Stimulated activated effector memory CD8-positive, alpha-beta T cell treated with anti-CD3 and anti-CD28 coated beads, Interleukin-12 subunit alpha, Interleukin-12 subunit beta, amount 100 ng/mL, for 72 hours (primary cell): ENCODE results near the gene LETMD1.
"Not testable (repeated sequence)": the region's sequence is repeated elsewhere in the genome, so short reads cannot be mapped to it uniquely, and the experiment has no call there.

Experiments
- ATAC-seq: fragments of 150-1000 bp; cut with Tn5 transposase; 2 replicates; pipeline ENCODE4 v1.10.0; 2021
- DNase-seq, 2 donors: peaks; one replicate each; pipeline ENCODE4 v3.0.0; 2021 to 2022; ENCODE audit warnings: low spot score in 2 of 2
- H3K27ac Mint-ChIP-seq: one replicate; pipeline ENCODE4 v1.8.0; 2022; ENCODE audit warnings: mild to moderate bottlenecking, mixed read lengths
- H3K36me3 Mint-ChIP-seq: one replicate; pipeline ENCODE4 v1.8.0; 2022; ENCODE audit warnings: mild to moderate bottlenecking, mixed read lengths
- H3K4me1 Mint-ChIP-seq: one replicate; pipeline ENCODE4 v1.8.0; 2022; ENCODE audit warnings: mixed read lengths
- H3K4me3 Mint-ChIP-seq: one replicate; pipeline ENCODE4 v1.8.0; 2022; ENCODE audit warnings: mild to moderate bottlenecking, mixed read lengths
- H3K9me3 Mint-ChIP-seq: one replicate; pipeline ENCODE4 v1.8.0; 2022; ENCODE audit warnings: mixed read lengths

LETMD1 gene

GRCh38 chr12:51051787-51052186 lies 3.7 kb downstream of the LETMD1 start:
- no peak for DNase-seq
- Mint-ChIP-seq H3K36me3 (peaks cover 87% of the 10 kb centered on the region), H3K9me3 (no peaks in the 10 kb centered on the region), H3K4me1 (peaks cover 21% of the 10 kb centered on the region), H3K27ac (peak overlapping the region; percentile 5), H3K4me3 (no peak overlapping the region)
- ATAC-seq: no peak

DNA sequence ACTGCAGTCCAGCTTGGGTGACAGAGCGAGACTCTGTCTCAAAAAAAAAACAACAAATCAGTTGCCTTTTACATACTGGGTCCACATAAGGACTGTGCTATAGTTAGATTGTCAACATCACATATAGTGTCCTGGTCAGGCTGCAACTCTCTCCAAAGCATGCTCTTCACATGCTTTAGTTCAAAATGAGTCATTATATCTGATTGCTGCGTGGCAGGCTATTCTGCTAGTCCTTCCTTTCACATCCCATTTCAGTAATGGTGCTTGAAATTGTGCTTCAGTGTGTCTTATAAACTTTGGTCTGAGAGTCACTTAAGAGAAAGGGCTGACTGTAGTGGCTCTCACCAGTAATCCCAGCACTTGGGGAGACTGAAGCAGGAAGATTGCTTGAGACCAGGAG lies 6.9 kb downstream of the LETMD1 start:
- no peak for DNase-seq
- no peak for ATAC-seq
- H3K36me3 Mint-ChIP-seq: peaks cover 100% of the 10 kb centered on the region
- no peak overlapping the region for H3K27ac Mint-ChIP-seq
- H3K4me1 Mint-ChIP-seq: peaks cover 6% of the 10 kb centered on the region
- H3K4me3 Mint-ChIP-seq: no peak overlapping the region
- no peaks in the 10 kb centered on the region for H3K9me3 Mint-ChIP-seq

DNA sequence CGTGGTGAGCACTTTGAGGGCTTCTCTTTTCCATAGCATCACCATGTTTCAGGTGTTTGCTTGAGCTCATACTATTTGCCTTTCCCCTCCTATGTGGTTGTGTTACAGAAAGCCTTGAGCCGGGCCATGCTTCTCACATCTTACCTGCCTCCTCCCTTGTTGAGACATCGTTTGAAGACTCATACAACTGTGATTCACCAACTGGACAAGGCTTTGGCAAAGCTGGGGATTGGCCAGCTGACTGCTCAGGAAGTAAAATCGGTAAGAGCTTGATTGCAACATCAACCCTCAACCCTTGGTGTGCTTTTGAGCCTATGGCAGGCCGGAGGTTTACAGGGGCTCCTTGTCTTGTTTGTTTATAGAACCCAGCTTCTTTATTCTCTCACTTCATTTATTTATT lies 8.1 kb downstream of the LETMD1 start:
- Mint-ChIP-seq H3K27ac (no peak overlapping the region), H3K4me3 (no peak overlapping the region), H3K4me1 (peaks cover 6% of the 10 kb centered on the region), H3K9me3 (no peaks in the 10 kb centered on the region), H3K36me3 (peaks cover 100% of the 10 kb centered on the region)
- ATAC-seq (no peak), DNase-seq (no peak)

DNA sequence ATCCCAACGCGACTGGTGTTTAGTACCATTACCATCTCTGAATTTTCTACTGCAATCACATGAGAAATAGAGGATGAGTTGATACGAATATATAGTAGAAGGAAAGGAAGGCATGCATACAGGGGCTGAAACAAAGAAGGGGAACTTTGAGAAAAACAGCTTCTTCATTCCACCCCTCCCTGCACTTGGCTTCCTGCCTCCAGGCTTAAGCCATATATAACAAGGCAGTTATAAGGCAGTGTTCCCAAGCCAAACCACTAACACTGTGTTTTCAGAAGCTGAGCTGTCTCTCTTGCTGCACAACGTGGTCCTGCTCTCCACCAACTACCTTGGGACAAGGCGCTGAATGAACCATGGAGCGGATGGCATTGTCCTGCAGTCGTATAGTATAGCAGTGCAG lies 11.0 kb downstream of the LETMD1 start:
- ATAC-seq (no peak), DNase-seq (no peak)
- Mint-ChIP-seq H3K36me3 (peaks cover 99% of the 10 kb centered on the region), H3K9me3 (no peaks in the 10 kb centered on the region), H3K4me1 (no peaks in the 10 kb centered on the region), H3K27ac (peak overlapping the region; percentile 59), H3K4me3 (no peak overlapping the region)

DNA sequence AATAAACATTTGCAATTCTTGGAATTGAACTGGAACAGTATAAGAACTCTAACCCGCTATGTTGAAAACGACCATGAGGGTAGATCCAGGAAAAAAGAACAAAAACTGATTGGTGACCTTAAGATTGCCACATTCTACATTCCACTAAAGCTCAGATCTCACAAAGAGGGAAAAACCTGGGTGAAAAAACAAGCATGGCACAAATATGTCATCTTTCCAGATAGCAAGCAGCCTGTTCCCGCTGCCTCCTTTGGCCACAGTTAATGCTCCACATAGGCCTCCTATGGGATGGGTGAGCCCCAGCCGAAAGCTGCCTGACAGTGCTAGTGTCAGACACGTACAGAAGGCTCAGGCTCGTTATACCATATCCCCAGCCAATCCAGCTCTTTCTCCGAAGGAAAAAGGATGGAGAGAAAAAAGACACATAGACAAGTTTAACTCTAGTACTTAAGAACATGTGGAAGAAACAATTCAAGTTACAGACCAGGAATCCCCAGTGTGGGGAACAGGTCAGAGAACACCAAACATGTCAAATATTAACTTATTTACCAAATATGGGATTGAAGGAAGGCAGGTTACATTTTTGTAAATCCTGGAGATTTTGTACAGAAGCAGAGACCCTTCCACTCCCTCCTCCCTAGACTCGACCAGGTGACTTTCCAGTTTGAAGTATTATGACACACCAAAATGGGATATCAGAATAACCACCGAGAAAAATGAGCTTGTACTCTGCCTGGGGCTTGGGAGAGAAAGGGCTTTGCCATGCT lies 14.7 kb downstream of the LETMD1 start:
- H3K36me3 Mint-ChIP-seq: peaks cover 98% of the 10 kb centered on the region
- peak overlapping the region; percentile 78 for H3K27ac Mint-ChIP-seq
- H3K4me3 Mint-ChIP-seq: no peak overlapping the region
- H3K9me3 Mint-ChIP-seq: no peaks in the 10 kb centered on the region
- DNase-seq: no peak
- peaks cover 3% of the 10 kb centered on the region for H3K4me1 Mint-ChIP-seq
- no peak for ATAC-seq

GRCh38 chr12:51065530-51065929 lies 17.4 kb downstream of the LETMD1 start:
- no peak for ATAC-seq
- H3K4me1 Mint-ChIP-seq: peaks cover 6% of the 10 kb centered on the region
- H3K36me3 Mint-ChIP-seq: peaks cover 96% of the 10 kb centered on the region
- no peak overlapping the region for H3K27ac Mint-ChIP-seq
- H3K9me3 Mint-ChIP-seq: no peaks in the 10 kb centered on the region
- no peak for DNase-seq
- no peak overlapping the region for H3K4me3 Mint-ChIP-seq

DNA sequence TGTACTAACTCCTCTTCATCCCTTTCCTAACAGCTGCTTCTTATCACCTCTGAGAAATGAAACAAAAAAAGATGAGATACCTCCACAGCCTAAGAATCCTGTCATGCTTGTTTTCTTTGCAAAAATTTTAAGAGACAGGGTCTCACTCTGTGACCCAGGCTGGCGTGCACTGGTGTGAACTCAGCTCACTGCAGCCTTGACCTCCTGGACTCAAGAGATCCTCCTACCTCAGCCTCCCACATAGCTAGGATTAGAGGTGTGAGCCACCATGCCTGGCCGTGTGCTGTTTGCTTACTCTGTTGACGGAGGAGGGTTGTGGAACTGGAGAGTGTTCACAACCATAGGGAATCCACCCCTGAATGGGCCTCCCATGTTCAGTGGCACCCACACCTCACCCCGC lies 19.1 kb downstream of the LETMD1 start:
- H3K4me1 Mint-ChIP-seq: peaks cover 6% of the 10 kb centered on the region
- no peak overlapping the region for H3K4me3 Mint-ChIP-seq
- H3K36me3 Mint-ChIP-seq: peaks cover 96% of the 10 kb centered on the region
- peak overlapping the region; percentile 60 for H3K27ac Mint-ChIP-seq
- ATAC-seq (no peak), DNase-seq (no peak)
- no peaks in the 10 kb centered on the region for H3K9me3 Mint-ChIP-seq

- H3K36me3 Mint-ChIP-seq: peaks cover 96% of the 10 kb centered on the region
- H3K4me3 Mint-ChIP-seq: no peak overlapping the region
- no peaks in the 10 kb centered on the region for H3K9me3 Mint-ChIP-seq
- H3K27ac Mint-ChIP-seq: peak overlapping the region; percentile 60
- H3K4me1 Mint-ChIP-seq: peaks cover 6% of the 10 kb centered on the region
- no peak for DNase-seq
- no peak for ATAC-seq
Observed at GRCh38 chr12:51067771-51068170, 19.6 kb downstream of the LETMD1 start.

DNA sequence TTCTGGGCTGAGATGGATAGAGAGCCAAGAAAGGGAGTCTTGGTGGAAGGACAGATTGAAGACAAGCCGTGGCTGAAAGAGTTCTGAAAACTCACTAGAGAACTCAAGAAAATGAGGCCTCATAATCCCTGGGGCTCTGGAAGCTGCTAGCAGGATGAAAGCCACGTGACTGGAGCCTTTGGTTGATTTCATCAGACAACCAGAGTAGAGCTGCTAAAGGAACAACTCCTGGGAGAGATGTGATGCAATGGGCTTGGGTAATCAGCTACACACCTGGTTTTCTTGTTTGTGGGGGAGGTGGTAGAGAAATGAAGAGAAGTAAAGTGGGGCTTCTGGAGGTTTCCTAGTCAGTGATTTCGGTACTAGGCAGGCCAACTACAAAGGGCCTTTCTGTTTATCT lies 21.9 kb downstream of the LETMD1 start:
- DNase-seq (no peak), ATAC-seq (no peak)
- H3K9me3 Mint-ChIP-seq: no peaks in the 10 kb centered on the region
- H3K4me3 Mint-ChIP-seq: no peak overlapping the region
- peaks cover 6% of the 10 kb centered on the region for H3K4me1 Mint-ChIP-seq
- peak overlapping the region; percentile 11 for H3K27ac Mint-ChIP-seq
- H3K36me3 Mint-ChIP-seq: peaks cover 95% of the 10 kb centered on the region

DNA sequence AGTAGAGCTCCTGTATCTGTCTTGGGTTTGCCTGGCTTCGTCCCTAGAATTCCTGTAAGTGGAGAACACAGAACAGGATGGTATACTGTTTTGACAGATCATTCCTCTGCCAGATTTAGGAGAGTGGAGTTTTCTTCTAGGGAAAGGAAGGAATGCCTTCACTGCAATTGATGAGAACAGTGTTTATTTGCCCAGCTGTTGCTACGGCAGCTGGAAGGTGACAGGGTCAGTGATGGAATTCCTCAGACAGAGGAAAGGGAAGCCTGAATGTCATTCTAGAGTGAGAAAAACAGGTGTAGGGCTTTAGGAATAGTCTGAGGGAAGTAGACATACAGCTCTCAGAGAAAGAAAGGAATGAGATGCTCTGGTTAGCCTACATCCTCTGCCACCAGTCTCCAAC lies 23.5 kb downstream of the LETMD1 start:
- Mint-ChIP-seq H3K4me1 (peaks cover 16% of the 10 kb centered on the region), H3K36me3 (peaks cover 79% of the 10 kb centered on the region), H3K9me3 (no peaks in the 10 kb centered on the region), H3K27ac (no peak overlapping the region), H3K4me3 (no peak overlapping the region)
- no peak for DNase-seq
- no peak for ATAC-seq

DNA sequence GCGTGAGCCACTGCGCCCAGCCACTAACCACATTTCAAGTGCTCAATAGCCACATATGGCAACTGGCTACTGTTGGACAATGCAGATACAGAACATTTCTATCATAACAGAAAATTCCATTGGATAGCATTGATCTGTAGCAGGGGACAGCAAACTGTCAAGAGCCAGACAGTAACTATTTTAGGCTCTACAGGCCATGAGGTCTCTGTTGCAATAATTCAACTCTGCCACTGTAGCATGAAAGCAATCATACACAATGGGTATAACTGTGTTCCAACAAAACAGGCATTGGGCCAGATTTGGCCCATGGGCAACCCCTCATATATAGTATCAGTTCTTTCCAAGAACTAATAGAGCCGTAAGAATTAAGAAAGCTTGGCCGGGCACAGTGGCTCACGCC lies 27.3 kb downstream of the LETMD1 start:
- Mint-ChIP-seq H3K36me3 (peaks cover 51% of the 10 kb centered on the region), H3K4me3 (no peak overlapping the region), H3K9me3 (no peaks in the 10 kb centered on the region), H3K4me1 (peaks cover 19% of the 10 kb centered on the region), H3K27ac (no peak overlapping the region)
- ATAC-seq (no peak), DNase-seq (no peak)

DNA sequence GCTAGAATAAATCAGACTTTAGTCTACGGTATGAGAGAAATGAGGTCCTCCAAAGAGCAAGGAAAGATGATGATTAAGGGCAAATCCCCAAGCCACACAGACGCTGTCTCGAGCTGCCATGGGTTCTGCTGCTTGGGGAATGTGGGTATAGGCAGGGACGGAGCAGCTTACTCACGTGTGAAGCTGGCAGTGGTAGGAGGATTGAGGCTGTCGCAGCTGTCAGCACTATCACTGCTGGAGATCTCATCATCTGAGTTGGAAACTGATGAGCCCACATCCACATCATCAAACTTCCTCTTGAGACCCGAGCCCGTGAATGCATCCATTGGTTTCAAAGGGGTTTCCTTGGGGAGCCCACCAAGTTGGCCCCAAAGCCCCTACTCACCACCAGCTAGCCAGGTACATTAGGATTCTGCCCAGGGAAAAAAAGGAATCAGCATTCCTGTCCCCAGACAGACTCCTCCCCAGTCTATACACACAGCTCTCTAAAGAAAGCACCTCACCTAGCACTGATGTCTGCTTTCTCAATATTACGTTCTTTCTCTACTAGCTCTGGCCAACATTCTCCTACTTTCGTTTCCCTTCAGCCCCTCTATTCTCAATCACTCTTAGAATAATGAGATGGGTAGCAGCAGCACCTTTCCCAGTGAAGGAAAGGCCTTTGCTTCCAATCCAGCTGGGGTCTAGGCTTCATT lies 28.3 kb downstream of the LETMD1 start:
- no peak overlapping the region for H3K4me3 Mint-ChIP-seq
- peak overlapping the region; percentile 43 for H3K27ac Mint-ChIP-seq

DNA sequence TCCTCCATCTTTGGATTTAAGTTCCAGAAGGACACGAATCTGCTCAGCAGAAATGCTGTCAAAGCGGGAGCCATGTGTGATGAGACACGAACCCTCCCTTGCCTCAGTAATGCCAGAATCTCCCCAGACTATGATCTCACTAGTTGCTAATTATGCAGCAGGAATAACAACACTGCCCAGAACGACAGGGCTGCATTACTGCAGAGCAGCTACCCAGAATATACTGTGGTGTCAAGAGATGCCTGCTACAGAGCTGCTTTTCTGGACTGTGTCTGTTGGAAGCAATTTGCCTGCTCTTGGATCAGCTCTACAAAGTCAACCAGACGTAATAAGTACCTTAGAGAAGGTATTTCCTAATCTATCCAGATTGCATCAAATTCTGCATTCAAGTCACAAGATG lies 29.8 kb downstream of the LETMD1 start:
- Mint-ChIP-seq H3K36me3 (peaks cover 36% of the 10 kb centered on the region), H3K9me3 (no peaks in the 10 kb centered on the region), H3K4me3 (no peak overlapping the region), H3K4me1 (peaks cover 37% of the 10 kb centered on the region), H3K27ac (no peak overlapping the region)
- ATAC-seq (no peak), DNase-seq (no peak)

More for the DNA sequence above, 28.3 kb downstream of the LETMD1 start:
- DNase-seq (no peak), ATAC-seq (peak; percentile 52)
- Mint-ChIP-seq H3K36me3 (peaks cover 42% of the 10 kb centered on the region), H3K4me1 (peaks cover 21% of the 10 kb centered on the region), H3K9me3 (no peaks in the 10 kb centered on the region)

GRCh38 chr12:51078346-51078745 lies 30.2 kb downstream of the LETMD1 start:
- H3K4me1 Mint-ChIP-seq: peaks cover 41% of the 10 kb centered on the region
- H3K27ac Mint-ChIP-seq: not testable (repeated sequence)

GRCh38 chr12:51078866-51079265 lies 30.7 kb downstream of the LETMD1 start:
- Mint-ChIP-seq H3K4me1 (peaks cover 46% of the 10 kb centered on the region), H3K36me3 (peaks cover 35% of the 10 kb centered on the region)
- not testable (repeated sequence) for ATAC-seq, H3K9me3 Mint-ChIP-seq, H3K4me3 Mint-ChIP-seq, H3K27ac Mint-ChIP-seq, DNase-seq

More at GRCh38 chr12:51078346-51078745, 30.2 kb downstream of the LETMD1 start:
- H3K36me3 Mint-ChIP-seq: peaks cover 36% of the 10 kb centered on the region
- H3K9me3 Mint-ChIP-seq, ATAC-seq, DNase-seq, H3K4me3 Mint-ChIP-seq: not testable (repeated sequence)

- Mint-ChIP-seq H3K4me1 (peaks cover 46% of the 10 kb centered on the region), H3K36me3 (peaks cover 28% of the 10 kb centered on the region), H3K4me3 (no peak overlapping the region), H3K9me3 (no peaks in the 10 kb centered on the region), H3K27ac (no peak overlapping the region)
- DNase-seq (no peak), ATAC-seq (no peak)
Observed at GRCh38 chr12:51080136-51080535, 32.0 kb downstream of the LETMD1 start.
